ENCODE data around the gene PPM1L. TPM values are rescaled to one million over a fixed set of nuclear protein-coding genes. Genes with fewer than 3 reads are reported as not detected.

Gene PPM1L
- polyA plus RNA-seq, 1 donor (not counting 4 experiments of a cell fraction or from before 2014, with no cell fraction given), result 0.58 TPM

GRCh38 chr3:160778480-160778879 lies 22.4 kb downstream of the PPM1L start:
- Histone ChIP-seq H3K79me2 (ENCODE audit: control insufficient read depth, insufficient read depth, low read length) (no peaks in the 10 kb centered on the region), H3K9ac (ENCODE audit: control insufficient read depth, extremely low read depth, insufficient read depth, low read length) (no peak overlapping the region), H3K36me3 (ENCODE audit: control insufficient read depth in 2 of 2, extremely low read depth in 1 of 2, insufficient read depth in 2 of 2, low read length in 2 of 2) (no peaks in the 10 kb centered on the region), H2AFZ (ENCODE audit: control insufficient read depth, low read length) (no peak overlapping the region), H3K9me3 (ENCODE audit: control insufficient read depth, low read depth, low read length) (no peaks in the 10 kb centered on the region), H3K27me3 (ENCODE audit: control insufficient read depth, extremely low read depth, insufficient read depth, low read length) (no peaks in the 10 kb centered on the region), H3K27ac (ENCODE audit: control insufficient read depth, insufficient read depth, low read length) (no peak overlapping the region), H3K4me3 (ENCODE audit: control insufficient read depth in 2 of 3, extremely low read depth in 1 of 3, insufficient read depth in 2 of 3, low read depth in 1 of 3, low read length in 3 of 3) (no peak overlapping the region), H3K4me1 (ENCODE audit: control insufficient read depth, extremely low read depth, insufficient read depth, low read length) (no peaks in the 10 kb centered on the region), H3K9me1 (ENCODE audit: control insufficient read depth, extremely low read depth, insufficient read depth, low read length) (no peaks in the 10 kb centered on the region), H3K4me2 (ENCODE audit: control insufficient read depth, extremely low read depth, insufficient read depth, low read depth, low read length) (no peak overlapping the region), H4K20me1 (ENCODE audit: control insufficient read depth, extremely low read depth, insufficient read depth, low read length) (no peaks in the 10 kb centered on the region)
- dilution Hi-C loops (cut with MboI; ENCODE audit: extremely low pct_ligation_motif_present, low sequenced_read_pairs), result no loop called here
- FAIRE-seq (no peak), DNase-seq (ENCODE audit: low read depth, low spot score) (no peak)
- TF ChIP-seq CTCF (optimal IDR thresholded peaks at IDR 0.05 in 1 of 3, IDR thresholded peaks at IDR 0.05 in 1 of 3, conservative IDR thresholded peaks at IDR 0.05 in 1 of 3; ENCODE audit: extremely low read depth in 1 of 3, insufficient read depth in 2 of 3, low read length in 3 of 3) (no peak), EZH2 (IDR thresholded peaks at IDR 0.05; ENCODE audit: low read length) (no peak)

- no peak overlapping the region for H2AFZ ChIP-seq (ENCODE audit: control insufficient read depth, low read length)
- H3K9ac ChIP-seq (ENCODE audit: control insufficient read depth, extremely low read depth, insufficient read depth, low read length), result no peak overlapping the region
- DNase-seq (ENCODE audit: low read depth, low spot score) (no peak), FAIRE-seq (no peak)
- no peak overlapping the region for H3K4me3 ChIP-seq (ENCODE audit: control insufficient read depth in 2 of 3, extremely low read depth in 1 of 3, insufficient read depth in 2 of 3, low read depth in 1 of 3, low read length in 3 of 3)
- H3K36me3 ChIP-seq (ENCODE audit: control insufficient read depth in 2 of 2, extremely low read depth in 1 of 2, insufficient read depth in 2 of 2, low read length in 2 of 2), result no peaks in the 10 kb centered on the region
- H3K4me2 ChIP-seq (ENCODE audit: control insufficient read depth, extremely low read depth, insufficient read depth, low read depth, low read length), result no peak overlapping the region
- H3K27me3 ChIP-seq (ENCODE audit: control insufficient read depth, extremely low read depth, insufficient read depth, low read length), result no peaks in the 10 kb centered on the region
- no peaks in the 10 kb centered on the region for H3K9me1 ChIP-seq (ENCODE audit: control insufficient read depth, extremely low read depth, insufficient read depth, low read length)
- no peaks in the 10 kb centered on the region for H3K9me3 ChIP-seq (ENCODE audit: control insufficient read depth, low read depth, low read length)
- H3K4me1 ChIP-seq (ENCODE audit: control insufficient read depth, extremely low read depth, insufficient read depth, low read length), result no peaks in the 10 kb centered on the region
- H3K27ac ChIP-seq (ENCODE audit: control insufficient read depth, insufficient read depth, low read length), result no peak overlapping the region
- H4K20me1 ChIP-seq (ENCODE audit: control insufficient read depth, extremely low read depth, insufficient read depth, low read length), result no peaks in the 10 kb centered on the region
- dilution Hi-C loops (cut with MboI; ENCODE audit: extremely low pct_ligation_motif_present, low sequenced_read_pairs), result no loop called here
- no peaks in the 10 kb centered on the region for H3K79me2 ChIP-seq (ENCODE audit: control insufficient read depth, insufficient read depth, low read length)
- TF ChIP-seq CTCF (optimal IDR thresholded peaks at IDR 0.05 in 1 of 3, IDR thresholded peaks at IDR 0.05 in 1 of 3, conservative IDR thresholded peaks at IDR 0.05 in 1 of 3; ENCODE audit: extremely low read depth in 1 of 3, insufficient read depth in 2 of 3, low read length in 3 of 3) (no peak), EZH2 (IDR thresholded peaks at IDR 0.05; ENCODE audit: low read length) (no peak)
These were observed 23.0 kb downstream of the PPM1L start for GRCh38 chr3:160779040-160779439.

All from keratinocyte (primary cell).